CD4-positive, alpha-beta T cell treated with Interleukin-6 for 4 hours (primary cell): ENCODE results near the gene DPP4.
"Not testable (repeated sequence)": the region's sequence is repeated elsewhere in the genome, so short reads cannot be mapped to it uniquely, and the experiment has no call there.

Experiments used
- DNase-seq: peaks from one replicate; pipeline ENCODE4 v3.0.0-alpha.2; 2020; ENCODE audit warnings: mixed read lengths

Gene DPP4

GRCh38 chr2:162056796-162057399 lies 17.1 kb downstream of the DPP4 start:
- DNase-seq, result no peak

GRCh38 chr2:162053808-162054155 lies 20.2 kb downstream of the DPP4 start:
- no peak for DNase-seq

GRCh38 chr2:162053066-162053807 lies 20.8 kb downstream of the DPP4 start:
- no peak for DNase-seq

GRCh38 chr2:162050513-162050961 lies 23.5 kb downstream of the DPP4 start:
- no peak for DNase-seq

DNA sequence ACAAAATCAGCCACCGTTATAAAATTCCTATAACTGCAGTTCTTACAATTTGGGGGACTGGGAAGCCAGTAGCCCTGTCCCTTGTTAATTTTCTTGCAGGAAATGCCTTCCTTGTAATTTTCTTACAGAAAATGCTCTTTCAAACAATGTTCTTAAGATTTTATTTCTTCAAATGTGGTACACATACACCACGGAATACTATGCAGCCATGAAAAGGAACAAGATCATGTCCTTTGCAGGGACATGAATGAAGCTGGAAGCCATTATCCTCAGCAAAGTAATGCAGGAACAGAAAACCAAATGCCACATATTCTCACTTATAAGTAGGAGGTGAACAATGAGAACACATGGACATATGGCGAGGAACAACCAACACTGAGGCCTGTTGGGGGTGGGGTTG lies 24.9 kb downstream of the DPP4 start:
- DNase-seq, result not testable (repeated sequence)

GRCh38 chr2:162044586-162044985 lies 29.4 kb downstream of the DPP4 start:
- no peak for DNase-seq

GRCh38 chr2:162043132-162043531 lies 30.9 kb downstream of the DPP4 start:
- no peak for DNase-seq

- DNase-seq, result no peak
Observed at GRCh38 chr2:162041485-162041884, 32.5 kb downstream of the DPP4 start.

- no peak for DNase-seq
Observed at GRCh38 chr2:162038725-162039124, 35.3 kb downstream of the DPP4 start.

DNA sequence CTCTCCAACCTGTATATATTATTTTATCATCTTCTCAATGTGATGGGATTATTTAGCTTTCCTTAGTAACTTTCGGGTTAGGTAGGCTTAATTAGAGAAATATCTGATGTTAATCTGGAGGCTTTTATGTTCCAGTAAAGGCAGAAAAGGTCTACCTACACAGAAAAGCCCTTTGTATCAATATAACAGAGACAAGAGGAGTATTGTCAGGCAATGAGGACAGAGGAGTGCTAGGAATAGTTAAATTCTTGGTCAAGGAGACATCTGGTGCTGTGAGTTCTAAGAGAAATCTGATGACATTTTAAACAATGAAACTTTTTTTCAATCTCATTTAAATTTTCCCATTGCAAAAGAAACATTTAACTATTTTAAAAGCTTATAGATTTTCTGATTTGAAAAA lies 36.1 kb downstream of the DPP4 start:
- DNase-seq, result no peak

DNA sequence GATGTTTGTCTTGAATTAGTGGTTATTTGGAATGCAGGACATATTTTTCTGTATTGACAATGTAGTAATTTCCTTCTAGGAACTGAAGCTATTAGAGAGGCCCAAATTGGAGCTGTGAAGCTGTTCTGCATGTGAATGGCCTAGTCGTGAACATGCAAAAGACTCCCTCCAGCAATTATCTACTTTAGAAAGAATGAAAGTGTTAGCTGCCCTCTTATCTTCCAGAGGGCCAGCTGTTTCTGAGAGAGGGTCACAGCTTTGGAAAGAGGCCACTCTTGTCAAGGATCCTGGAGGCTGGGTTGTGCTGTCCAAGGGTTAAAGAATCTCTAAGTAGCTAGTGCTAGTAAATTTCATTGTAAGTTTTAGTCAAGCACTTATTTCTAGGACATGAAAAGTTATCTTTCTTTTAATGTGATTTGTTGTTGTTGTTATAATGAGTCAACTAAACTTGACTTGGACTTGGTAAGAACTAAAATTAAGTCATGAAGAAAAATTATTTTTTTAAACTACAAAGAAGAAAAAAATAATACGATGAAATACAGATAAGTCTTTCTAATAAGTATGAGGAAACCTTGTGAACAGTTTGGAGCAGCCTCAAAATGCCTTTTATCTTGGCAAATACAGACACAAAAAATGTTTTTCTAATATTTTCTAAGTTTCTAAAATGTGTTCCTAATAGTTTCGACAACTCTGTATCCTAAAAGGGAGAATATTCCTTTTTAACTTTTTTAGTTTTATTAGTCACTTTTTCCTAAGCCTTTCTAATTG lies 36.8 kb downstream of the DPP4 start:
- DNase-seq, result no peak

DNA sequence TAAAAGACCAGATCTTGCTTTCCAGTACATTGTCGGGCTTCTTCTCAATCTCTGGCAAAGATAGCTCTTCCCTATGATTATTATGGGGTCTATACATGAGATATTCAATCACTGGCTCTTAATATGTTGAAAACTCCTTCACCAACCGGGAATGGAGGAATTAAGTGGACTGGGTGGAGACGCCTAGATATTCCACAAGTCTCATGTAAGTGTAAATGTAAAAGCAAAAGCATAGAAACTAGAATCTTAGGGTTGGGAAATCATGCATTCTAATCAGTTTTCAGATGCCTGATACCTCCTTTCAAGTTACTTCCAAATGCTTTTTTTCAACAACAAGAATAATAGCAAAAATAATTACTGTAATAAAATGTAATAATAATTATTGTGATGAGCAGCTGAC lies 38.0 kb downstream of the DPP4 start:
- no peak for DNase-seq

- DNase-seq, result no peak
Observed at GRCh38 chr2:162030363-162031190, 43.4 kb downstream of the DPP4 start.

- DNase-seq, result no peak
Observed at GRCh38 chr2:162029287-162029901, 44.6 kb downstream of the DPP4 start.

GRCh38 chr2:162028511-162028910 lies 45.5 kb downstream of the DPP4 start:
- DNase-seq, result no peak

DNA sequence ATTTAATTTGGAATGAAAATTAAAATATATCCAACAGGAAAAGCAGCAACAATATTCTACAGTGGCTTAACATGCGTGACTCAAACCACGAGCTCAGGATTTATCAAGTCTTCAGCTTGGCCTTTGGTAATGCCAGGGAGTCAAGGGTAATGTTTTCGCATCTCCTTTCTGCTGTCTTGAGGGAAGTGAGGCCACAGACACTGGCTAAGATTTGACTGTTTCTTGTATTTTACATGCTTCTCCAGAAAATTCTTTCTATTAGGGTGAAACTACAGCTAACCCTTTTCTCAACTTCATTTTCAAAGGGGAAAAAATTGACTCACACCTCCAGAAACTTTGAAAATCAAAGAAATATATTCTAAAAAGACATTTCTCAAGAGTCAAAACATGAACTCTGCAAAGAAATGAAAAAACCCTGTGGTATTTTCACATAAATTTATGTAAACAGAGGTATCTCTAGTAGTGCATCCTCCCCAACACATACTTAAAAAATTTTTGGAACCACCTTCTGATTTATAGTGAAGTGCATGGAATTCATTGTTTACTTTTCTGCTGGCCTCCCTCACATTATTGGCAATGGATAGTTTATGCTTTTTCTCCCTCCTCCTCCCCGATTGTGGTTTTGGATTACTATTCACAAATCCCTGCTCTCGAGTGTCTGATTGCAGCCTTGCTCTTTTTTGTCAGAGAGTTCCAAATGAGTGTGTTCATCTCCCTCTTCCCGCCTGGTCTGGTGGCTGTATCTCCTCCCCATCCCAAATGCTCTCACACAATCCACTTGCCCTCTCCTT lies 48.7 kb downstream of the DPP4 start:
- DNase-seq, result no peak

- no peak for DNase-seq
Observed at GRCh38 chr2:162022290-162022945, 51.6 kb downstream of the DPP4 start.

- peak; percentile 29 for DNase-seq
Observed at GRCh38 chr2:162021516-162022058, 52.4 kb downstream of the DPP4 start.

DNA sequence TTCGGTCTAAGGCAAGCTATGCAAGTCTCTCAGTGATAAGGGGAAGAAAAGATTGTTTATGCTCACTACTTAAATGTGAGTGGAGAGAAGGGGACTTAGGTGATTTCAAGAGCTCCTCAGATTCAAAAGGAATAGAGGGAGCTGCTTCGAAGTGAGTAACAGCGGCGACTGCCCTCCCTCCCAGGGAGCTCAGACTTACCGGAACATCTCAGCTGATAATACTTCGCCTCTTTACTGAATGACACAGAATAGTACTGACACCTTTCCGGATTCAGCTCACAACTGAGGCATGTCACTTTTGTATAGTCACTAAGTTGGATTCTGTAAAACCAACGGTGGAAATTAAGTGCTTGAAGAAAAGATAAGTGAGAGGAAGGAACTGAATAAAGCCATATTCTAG lies 55.5 kb downstream of the DPP4 start:
- no peak for DNase-seq

DNA sequence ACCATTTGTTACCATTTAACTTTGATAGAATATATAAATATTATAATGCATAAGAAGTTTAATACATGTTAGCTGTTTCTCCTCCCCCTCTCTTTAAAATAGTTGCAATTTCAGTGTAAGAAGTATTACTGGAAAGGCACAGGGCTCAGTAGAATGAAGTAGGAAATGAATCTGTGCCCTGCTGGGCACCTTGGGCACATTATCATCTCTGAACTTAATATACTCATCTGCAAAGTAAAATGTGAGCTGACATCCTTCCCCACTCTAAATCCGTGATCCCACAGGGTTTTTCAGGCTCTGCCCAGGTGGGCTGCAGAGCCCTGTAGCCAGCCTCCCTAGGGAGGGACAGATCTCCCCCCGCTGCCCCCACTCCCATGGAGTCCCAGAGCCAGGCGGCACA lies 56.8 kb downstream of the DPP4 start:
- DNase-seq, result no peak

GRCh38 chr2:162016080-162016479 lies 57.9 kb downstream of the DPP4 start:
- DNase-seq, result no peak
